Measurements from ENCODE around the gene IL1RAPL1. TPM values are rescaled to one million over a fixed set of nuclear protein-coding genes. Genes with fewer than 3 reads are reported as not detected.

Gene IL1RAPL1
- not detected in 2 replicates for total RNA-seq (2014; rRNA removed; shearing (Covaris generic); ENCODE audit: low replicate concordance)

GRCh38 chrX:28586981-28587551, at the start of gene IL1RAPL1:
IL1RAPL1 (plus strand) TSS chrX:28587446.
- no peaks in the 10 kb centered on the region for H3K4me1 ChIP-seq (ENCODE audit: low read length)
- no peaks in the 10 kb centered on the region for H3K27me3 ChIP-seq (ENCODE audit: low read length)
- no peak for DNase-seq
- no peaks in the 10 kb centered on the region for H3K79me2 ChIP-seq (ENCODE audit: low read length)
- no peaks in the 10 kb centered on the region; the same call in none of the 2 replicates for H3K9me3 ChIP-seq (ENCODE audit: low read length)
- no peak within 1 kb of the TSS for H2AFZ ChIP-seq (ENCODE audit: low read length)
- no peak within 1 kb of the TSS for H3K27ac ChIP-seq (ENCODE audit: low read length)
- H4K20me1 ChIP-seq (ENCODE audit: insufficient read depth, low read depth, low read length): no peaks in the 10 kb centered on the region
- no peak within 1 kb of the TSS for H3K4me3 ChIP-seq (ENCODE audit: low read length)
- H3K9me2 ChIP-seq (replicated peaks; ENCODE audit: insufficient read depth, low read length): 0 out of 2 replicates have a peak, but pooled peaks cover 3% of the 10 kb centered on the region
- H3K4me2 ChIP-seq (ENCODE audit: low read depth, low read length, poor library complexity, severe bottlenecking): no peak within 1 kb of the TSS
- H3K9ac ChIP-seq (ENCODE audit: low read length): no peak within 1 kb of the TSS
- no peaks in the 10 kb centered on the region for H3K36me3 ChIP-seq (ENCODE audit: insufficient read depth, low read length)

- no peaks in the 10 kb centered on the region for H4K20me1 ChIP-seq (ENCODE audit: insufficient read depth, low read depth, low read length)
- no peaks in the 10 kb centered on the region for H3K27me3 ChIP-seq (ENCODE audit: low read length)
- no peak overlapping the region for H3K4me3 ChIP-seq (ENCODE audit: low read length)
- no peak overlapping the region for H2AFZ ChIP-seq (ENCODE audit: low read length)
- no peak overlapping the region for H3K9ac ChIP-seq (ENCODE audit: low read length)
- peaks cover 11% of the 10 kb centered on the region for H3K9me3 ChIP-seq (ENCODE audit: low read length)
- DNase-seq: no peak
- no peaks in the 10 kb centered on the region for H3K36me3 ChIP-seq (ENCODE audit: insufficient read depth, low read length)
- H3K9me2 ChIP-seq (replicated peaks; ENCODE audit: insufficient read depth, low read length): no peaks in the 10 kb centered on the region
- H3K79me2 ChIP-seq (ENCODE audit: low read length): no peaks in the 10 kb centered on the region
- H3K27ac ChIP-seq (ENCODE audit: low read length): no peak overlapping the region
- H3K4me2 ChIP-seq (ENCODE audit: low read depth, low read length, poor library complexity, severe bottlenecking): no peak overlapping the region
- H3K4me1 ChIP-seq (ENCODE audit: low read length): no peaks in the 10 kb centered on the region
These were observed 44.5 kb upstream of the IL1RAPL1 start for GRCh38 chrX:28542791-28543190.

GRCh38 chrX:28549838-28550237, 37.4 kb upstream of the IL1RAPL1 start:
- Histone ChIP-seq H2AFZ (ENCODE audit: low read length) (no peak overlapping the region), H3K9ac (ENCODE audit: low read length) (no peak overlapping the region), H3K79me2 (ENCODE audit: low read length) (no peaks in the 10 kb centered on the region)

GRCh38 chrX:28550331-28550872, 36.8 kb upstream of the IL1RAPL1 start:
- H4K20me1 ChIP-seq (ENCODE audit: insufficient read depth, low read depth, low read length): no peaks in the 10 kb centered on the region
- no peaks in the 10 kb centered on the region for H3K27me3 ChIP-seq (ENCODE audit: low read length)
- H2AFZ ChIP-seq (ENCODE audit: low read length): no peak overlapping the region
- H3K9me3 ChIP-seq (ENCODE audit: low read length): peaks cover 25% of the 10 kb centered on the region
- no peak for DNase-seq
- H3K9ac ChIP-seq (ENCODE audit: low read length): no peak overlapping the region
- H3K27ac ChIP-seq (ENCODE audit: low read length): no peak overlapping the region
- no peaks in the 10 kb centered on the region for H3K4me1 ChIP-seq (ENCODE audit: low read length)
- H3K4me2 ChIP-seq (ENCODE audit: low read depth, low read length, poor library complexity, severe bottlenecking): no peak overlapping the region
- no peak overlapping the region for H3K4me3 ChIP-seq (ENCODE audit: low read length)
- H3K9me2 ChIP-seq (replicated peaks; ENCODE audit: insufficient read depth, low read length): no peaks in the 10 kb centered on the region
- no peaks in the 10 kb centered on the region for H3K79me2 ChIP-seq (ENCODE audit: low read length)
- H3K36me3 ChIP-seq (ENCODE audit: insufficient read depth, low read length): no peaks in the 10 kb centered on the region

More at GRCh38 chrX:28549838-28550237, 37.4 kb upstream of the IL1RAPL1 start:
- Histone ChIP-seq H3K4me2 (ENCODE audit: low read depth, low read length, poor library complexity, severe bottlenecking) (no peak overlapping the region), H3K36me3 (ENCODE audit: insufficient read depth, low read length) (no peaks in the 10 kb centered on the region), H3K27ac (ENCODE audit: low read length) (no peak overlapping the region), H3K4me3 (ENCODE audit: low read length) (no peak overlapping the region), H3K4me1 (ENCODE audit: low read length) (no peaks in the 10 kb centered on the region), H3K27me3 (ENCODE audit: low read length) (no peaks in the 10 kb centered on the region), H4K20me1 (ENCODE audit: insufficient read depth, low read depth, low read length) (no peaks in the 10 kb centered on the region), H3K9me2 (replicated peaks; ENCODE audit: insufficient read depth, low read length) (no peaks in the 10 kb centered on the region), H3K9me3 (ENCODE audit: low read length) (peaks cover 25% of the 10 kb centered on the region)
- no peak for DNase-seq

- H3K4me3 ChIP-seq (ENCODE audit: low read length): no peak overlapping the region
- H2AFZ ChIP-seq (ENCODE audit: low read length): no peak overlapping the region
- H4K20me1 ChIP-seq (ENCODE audit: insufficient read depth, low read depth, low read length): no peaks in the 10 kb centered on the region
- H3K9ac ChIP-seq (ENCODE audit: low read length): no peak overlapping the region
- H3K9me3 ChIP-seq (ENCODE audit: low read length): peaks cover 27% of the 10 kb centered on the region
- H3K79me2 ChIP-seq (ENCODE audit: low read length): no peaks in the 10 kb centered on the region
- DNase-seq: no peak
- H3K4me2 ChIP-seq (ENCODE audit: low read depth, low read length, poor library complexity, severe bottlenecking): no peak overlapping the region
- H3K27ac ChIP-seq (ENCODE audit: low read length): no peak overlapping the region
- H3K9me2 ChIP-seq (replicated peaks; ENCODE audit: insufficient read depth, low read length): no peaks in the 10 kb centered on the region
- no peaks in the 10 kb centered on the region for H3K27me3 ChIP-seq (ENCODE audit: low read length)
- no peaks in the 10 kb centered on the region for H3K4me1 ChIP-seq (ENCODE audit: low read length)
- no peaks in the 10 kb centered on the region for H3K36me3 ChIP-seq (ENCODE audit: insufficient read depth, low read length)
These were observed 34.9 kb upstream of the IL1RAPL1 start for GRCh38 chrX:28552322-28552721.

GRCh38 chrX:28552882-28553829, 34.1 kb upstream of the IL1RAPL1 start:
- Histone ChIP-seq H3K4me3 (ENCODE audit: low read length) (no peak overlapping the region), H3K79me2 (ENCODE audit: low read length) (no peaks in the 10 kb centered on the region), H4K20me1 (ENCODE audit: insufficient read depth, low read depth, low read length) (no peaks in the 10 kb centered on the region), H3K4me1 (ENCODE audit: low read length) (no peaks in the 10 kb centered on the region), H3K27me3 (ENCODE audit: low read length) (no peaks in the 10 kb centered on the region), H3K9me3 (ENCODE audit: low read length) (peaks cover 21% of the 10 kb centered on the region), H3K9ac (ENCODE audit: low read length) (no peak overlapping the region), H3K36me3 (ENCODE audit: insufficient read depth, low read length) (no peaks in the 10 kb centered on the region), H3K4me2 (ENCODE audit: low read depth, low read length, poor library complexity, severe bottlenecking) (no peak overlapping the region), H3K9me2 (replicated peaks; ENCODE audit: insufficient read depth, low read length) (no peaks in the 10 kb centered on the region), H3K27ac (ENCODE audit: low read length) (no peak overlapping the region), H2AFZ (ENCODE audit: low read length) (no peak overlapping the region)
- no peak for DNase-seq

- Histone ChIP-seq H3K4me3 (ENCODE audit: low read length) (no peak overlapping the region), H3K27ac (ENCODE audit: low read length) (no peak overlapping the region), H4K20me1 (ENCODE audit: insufficient read depth, low read depth, low read length) (no peaks in the 10 kb centered on the region), H3K79me2 (ENCODE audit: low read length) (no peaks in the 10 kb centered on the region), H3K4me2 (ENCODE audit: low read depth, low read length, poor library complexity, severe bottlenecking) (no peak overlapping the region), H3K4me1 (ENCODE audit: low read length) (no peaks in the 10 kb centered on the region), H3K27me3 (ENCODE audit: low read length) (no peaks in the 10 kb centered on the region), H3K9ac (ENCODE audit: low read length) (no peak overlapping the region), H3K9me3 (ENCODE audit: low read length) (peaks cover 13% of the 10 kb centered on the region), H3K9me2 (replicated peaks; ENCODE audit: insufficient read depth, low read length) (no peaks in the 10 kb centered on the region), H2AFZ (ENCODE audit: low read length) (no peak overlapping the region), H3K36me3 (ENCODE audit: insufficient read depth, low read length) (no peaks in the 10 kb centered on the region)
- DNase-seq: no peak
These were observed 11.1 kb upstream of the IL1RAPL1 start for GRCh38 chrX:28576117-28576516.

GRCh38 chrX:28581522-28581921, 5.7 kb upstream of the IL1RAPL1 start:
- no peaks in the 10 kb centered on the region for H4K20me1 ChIP-seq (ENCODE audit: insufficient read depth, low read depth, low read length)
- H3K9me3 ChIP-seq (ENCODE audit: low read length): peaks cover 5% of the 10 kb centered on the region
- no peak for DNase-seq
- no peaks in the 10 kb centered on the region for H3K27me3 ChIP-seq (ENCODE audit: low read length)
- no peak overlapping the region for H3K27ac ChIP-seq (ENCODE audit: low read length)
- H3K4me1 ChIP-seq (ENCODE audit: low read length): no peaks in the 10 kb centered on the region
- H3K9ac ChIP-seq (ENCODE audit: low read length): no peak overlapping the region
- H2AFZ ChIP-seq (ENCODE audit: low read length): no peak overlapping the region
- no peaks in the 10 kb centered on the region for H3K79me2 ChIP-seq (ENCODE audit: low read length)
- H3K9me2 ChIP-seq (replicated peaks; ENCODE audit: insufficient read depth, low read length): no peaks in the 10 kb centered on the region
- no peak overlapping the region for H3K4me3 ChIP-seq (ENCODE audit: low read length)
- H3K4me2 ChIP-seq (ENCODE audit: low read depth, low read length, poor library complexity, severe bottlenecking): no peak overlapping the region
- H3K36me3 ChIP-seq (ENCODE audit: insufficient read depth, low read length): no peaks in the 10 kb centered on the region

Measured in Karpas-422 (cell line).